GM12878 (cell line): ENCODE measurements around the gene ARTN.

Experiments used
- CBFB ChIP-seq: IDR thresholded peaks from 2 replicates; pipeline ENCODE4 v1.6.1; 2016; ENCODE audit warnings: antibody characterized with exemption, low read depth
- CEBPB ChIP-seq, 2 experiments: fragments of 150-350 bp in 1 of 2; IDR thresholded peaks; 2 replicates each; pipeline ENCODE4 v1.6.1; 2012 to 2014; ENCODE audit warnings: low read depth in 2 of 2, low read length in 2 of 2, borderline replicate concordance in 1 of 2, inconsistent platforms in 1 of 2
- EP300 ChIP-seq, 2 experiments: fragments of 150-350 bp in 1 of 2; IDR thresholded peaks; 2 replicates each; pipeline ENCODE4 v1.6.1; 2011 to 2012; ENCODE audit warnings: low read depth in 2 of 2, low read length in 2 of 2, borderline replicate concordance in 1 of 2, improper control_type of control experiment in 1 of 2, inconsistent platforms in 1 of 2; ENCODE audit not compliant: control insufficient read depth in 1 of 2
- JUND ChIP-seq: IDR thresholded peaks from 2 replicates; pipeline ENCODE4 v1.6.1; 2012; ENCODE audit warnings: low read depth, mild to moderate bottlenecking, low read length, improper control_type of control experiment, moderate library complexity
- POLR2A ChIP-seq: IDR thresholded peaks from 2 replicates; pipeline ENCODE4 v1.6.1; 2011; ENCODE audit warnings: low read depth, mild to moderate bottlenecking, low read length
- YY1 ChIP-seq: IDR thresholded peaks from 2 replicates; pipeline ENCODE4 v1.6.1; 2011; ENCODE audit warnings: low read depth, mild to moderate bottlenecking, low read length
- TF ChIP-seq, protein P1 (sequence below), 3 experiments: IDR thresholded peaks in 2 of 3; conservative IDR thresholded peaks in 1 of 3; 2 replicates each; pipeline ENCODE4 v1.5.1; 2011; ENCODE audit warnings: low read depth in 3 of 3, low read length in 3 of 3, mild to moderate bottlenecking in 3 of 3, control low read depth in 2 of 3, moderate library complexity in 2 of 3, inconsistent platforms in 1 of 3, mixed read lengths in 1 of 3; ENCODE audit not compliant: control insufficient read depth in 2 of 3, insufficient read depth in 1 of 3; ENCODE audit errors: extremely low read depth in 1 of 3

DNA sequence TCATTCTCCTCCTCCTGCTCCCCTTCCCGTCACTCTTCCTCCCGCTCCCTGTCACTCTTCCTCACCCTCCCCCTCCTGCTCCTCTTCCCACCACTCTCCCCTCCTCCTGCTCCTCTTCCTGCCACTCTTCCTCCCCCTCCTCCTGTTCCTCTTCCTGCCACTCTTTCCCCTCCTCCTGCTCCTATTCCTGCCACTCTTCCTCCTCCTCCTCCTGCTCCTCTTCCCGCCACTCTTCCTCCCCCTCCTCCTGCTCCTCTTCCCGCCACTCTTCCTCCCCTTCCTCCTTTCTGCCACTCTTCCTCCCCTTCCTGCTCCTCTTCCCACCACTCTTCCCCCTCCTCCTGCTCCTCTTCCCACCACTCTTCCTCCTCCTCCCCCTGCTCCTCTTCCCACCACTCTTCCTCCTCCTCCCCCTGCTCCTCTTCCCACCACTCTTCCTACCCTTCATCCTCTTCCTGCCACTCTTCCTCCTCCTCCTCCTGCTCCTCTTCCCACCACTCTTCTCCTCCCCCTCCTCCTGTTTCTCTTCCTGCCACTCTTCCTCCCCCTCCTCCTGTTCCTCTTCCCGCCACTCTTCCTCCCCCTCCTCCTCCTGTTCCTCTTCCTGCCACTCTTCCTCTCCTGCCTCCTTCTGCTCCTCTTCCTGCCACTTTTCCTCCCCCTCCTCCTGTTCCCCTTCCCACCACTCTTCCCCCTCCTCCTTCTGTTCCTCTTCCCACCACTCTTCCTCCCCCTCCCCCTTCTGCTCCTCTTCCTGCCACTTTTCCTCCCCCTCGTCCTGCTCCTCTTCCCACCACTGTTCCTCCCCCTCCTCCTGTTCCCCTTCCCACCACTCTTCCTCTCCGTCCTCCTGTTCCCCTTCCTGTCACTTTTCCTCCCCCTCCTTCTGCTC is 28.7 kb upstream of the ARTN start:
- TF ChIP-seq YY1 (no peak), POLR2A (no peak), CEBPB (IDR thresholded peaks at IDR 0.05; ENCODE audit: borderline replicate concordance in 1 of 2, low read depth in 2 of 2, low read length in 2 of 2) (no peak), CBFB (no peak), EP300 (IDR thresholded peaks at IDR 0.05; ENCODE audit: borderline replicate concordance in 1 of 2, control insufficient read depth in 1 of 2, low read depth in 2 of 2, low read length in 2 of 2) (no peak), JUND (no peak)
- TF ChIP-seq, protein P1, sequence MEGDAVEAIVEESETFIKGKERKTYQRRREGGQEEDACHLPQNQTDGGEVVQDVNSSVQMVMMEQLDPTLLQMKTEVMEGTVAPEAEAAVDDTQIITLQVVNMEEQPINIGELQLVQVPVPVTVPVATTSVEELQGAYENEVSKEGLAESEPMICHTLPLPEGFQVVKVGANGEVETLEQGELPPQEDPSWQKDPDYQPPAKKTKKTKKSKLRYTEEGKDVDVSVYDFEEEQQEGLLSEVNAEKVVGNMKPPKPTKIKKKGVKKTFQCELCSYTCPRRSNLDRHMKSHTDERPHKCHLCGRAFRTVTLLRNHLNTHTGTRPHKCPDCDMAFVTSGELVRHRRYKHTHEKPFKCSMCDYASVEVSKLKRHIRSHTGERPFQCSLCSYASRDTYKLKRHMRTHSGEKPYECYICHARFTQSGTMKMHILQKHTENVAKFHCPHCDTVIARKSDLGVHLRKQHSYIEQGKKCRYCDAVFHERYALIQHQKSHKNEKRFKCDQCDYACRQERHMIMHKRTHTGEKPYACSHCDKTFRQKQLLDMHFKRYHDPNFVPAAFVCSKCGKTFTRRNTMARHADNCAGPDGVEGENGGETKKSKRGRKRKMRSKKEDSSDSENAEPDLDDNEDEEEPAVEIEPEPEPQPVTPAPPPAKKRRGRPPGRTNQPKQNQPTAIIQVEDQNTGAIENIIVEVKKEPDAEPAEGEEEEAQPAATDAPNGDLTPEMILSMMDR (IDR thresholded peaks at IDR 0.05 in 2 of 3, conservative IDR thresholded peaks at IDR 0.05 in 1 of 3; ENCODE audit: control insufficient read depth in 2 of 3, extremely low read depth in 1 of 3, insufficient read depth in 1 of 3, low read depth in 3 of 3, low read length in 3 of 3) = no peak
